SHP77 treated with DMSO at 0.1 percent for 48 hours (cell line): ENCODE data around the gene DUSP1.

Experiments used
- DNase-seq: peaks from one replicate; lab custom pipeline; 2025; lab: John Stamatoyannopoulos, UW

DUSP1 gene

GRCh38 chr5:172743112-172743959 is 27.7 kb downstream of the DUSP1 start:
- no peak for DNase-seq

- DNase-seq: no peak
Observed at GRCh38 chr5:172741206-172741582, 29.8 kb downstream of the DUSP1 start.

- DNase-seq: no peak
Observed at GRCh38 chr5:172740428-172741205, 30.4 kb downstream of the DUSP1 start.

GRCh38 chr5:172739375-172739774 is 31.6 kb downstream of the DUSP1 start:
- DNase-seq: no peak

- no peak for DNase-seq
Observed at GRCh38 chr5:172736508-172737135, 34.4 kb downstream of the DUSP1 start.

- no peak for DNase-seq
Observed at GRCh38 chr5:172735141-172735831, 35.7 kb downstream of the DUSP1 start.

GRCh38 chr5:172733974-172734346 is 37.0 kb downstream of the DUSP1 start:
- no peak for DNase-seq

GRCh38 chr5:172733131-172733973 is 37.6 kb downstream of the DUSP1 start:
- no peak for DNase-seq

GRCh38 chr5:172732201-172732865 is 38.7 kb downstream of the DUSP1 start:
- DNase-seq: no peak

GRCh38 chr5:172731680-172732074 is 39.3 kb downstream of the DUSP1 start:
- no peak for DNase-seq

- DNase-seq: no peak
Observed at GRCh38 chr5:172730981-172731679, 39.9 kb downstream of the DUSP1 start.

GRCh38 chr5:172730222-172730621 is 40.8 kb downstream of the DUSP1 start:
- DNase-seq: no peak

GRCh38 chr5:172729588-172729987 is 41.4 kb downstream of the DUSP1 start:
- no peak for DNase-seq

GRCh38 chr5:172728481-172729241 is 42.3 kb downstream of the DUSP1 start:
- no peak for DNase-seq

GRCh38 chr5:172727551-172727950 is 43.4 kb downstream of the DUSP1 start:
- no peak for DNase-seq

- DNase-seq: no peak
Observed at GRCh38 chr5:172726966-172727365, 44.0 kb downstream of the DUSP1 start.

- no peak for DNase-seq
Observed at GRCh38 chr5:172725785-172726184, 45.2 kb downstream of the DUSP1 start.

GRCh38 chr5:172725273-172725672 is 45.7 kb downstream of the DUSP1 start:
- no peak for DNase-seq
